K562 (cell line): ENCODE measurements around the gene METAP1D. TPM values are rescaled to one million over a fixed set of nuclear protein-coding genes. Genes with fewer than 3 reads are reported as not detected.
A peak's percentile ranks its signal among the peaks of the same experiment; 100 is the strongest.
"Not testable (repeated sequence)": the region's sequence is repeated elsewhere in the genome, so short reads cannot be mapped to it uniquely, and the experiment has no call there.

ENCODE experiments used
- ATAC-seq: fragments of 200-7000 bp; cut with Tn5 transposase; 3 replicates; pipeline ENCODE4 v1.9.1; 2020; ENCODE audit warnings: moderate library complexity
- BruUV-seq: library from RNA; stranded (reverse); fragments of 400-500 nt; replicated peaks from 2 replicates; lab custom pipeline; 2021; lab: Mats Ljungman, UMichigan
- CTCF ChIA-PET: fragments of 300-600 bp; formaldehyde crosslinking; extraction: SDS; loops from one replicate; lab custom pipeline; 2021; ENCODE audit warnings: low intra/inter-chr PET ratio; lab: Yijun Ruan, JAX
- POLR2A ChIA-PET: fragments of 300-600, 350-650 bp; sonication (Branson Sonifier 250); formaldehyde crosslinking; extraction: SDS; loops from one replicate; lab custom pipeline; 2021; ENCODE audit warnings: antibody characterized with exemption, inconsistent platforms; lab: Yijun Ruan, JAX
- DNase-seq, 4 experiments: peaks; one replicate each; pipeline versions ENCODE4 v3.0.0 to v3.0.0-alpha.2; 2011 to 2018; ENCODE audit warnings: low spot score in 3 of 4, mixed read lengths in 3 of 4; ENCODE audit errors: extremely low read depth in 1 of 4
- FAIRE-seq: peaks from 2 replicates; lab custom pipeline; 2011; peaks lifted over from hg19 to GRCh38; lab: Jason Lieb, UNC
- H2AFZ ChIP-seq: 2 replicates; pipeline ENCODE4 v1.6.0; 2011; ENCODE audit warnings: low read depth, low read length, control low read depth, inconsistent platforms
- H3K27ac ChIP-seq: fragments of 200-600 bp; 3 replicates; pipeline ENCODE4 v1.8.0; 2011; ENCODE audit warnings: low read depth, mild to moderate bottlenecking, control low read depth, inconsistent platforms, low read length, moderate library complexity, mixed read lengths; ENCODE audit errors: extremely low read depth
- H3K27me3 ChIP-seq, 2 experiments: fragments of 300-600 bp in 1 of 2; 2 replicates in 1 of 2; 3 replicates in 1 of 2; pipeline versions ENCODE4 v1.6.0 to v1.8.0; 2011; ENCODE audit warnings: inconsistent platforms in 2 of 2, low read length in 2 of 2, mild to moderate bottlenecking in 1 of 2, mixed read lengths in 1 of 2, moderate library complexity in 1 of 2; ENCODE audit not compliant: control insufficient read depth in 2 of 2, insufficient read depth in 2 of 2
- H3K36me3 ChIP-seq: fragments of 300-600 bp; 3 replicates; pipeline ENCODE4 v1.8.0; 2011; ENCODE audit warnings: mild to moderate bottlenecking, low read length, inconsistent platforms; ENCODE audit not compliant: control insufficient read depth, insufficient read depth
- H3K4me1 ChIP-seq, 2 experiments: fragments of 200-600 bp in 1 of 2; replicated peaks in 1 of 2; 2 replicates in 1 of 2; 3 replicates in 1 of 2; pipeline versions ENCODE4 v1.5.1 to v1.8.0; 2011; ENCODE audit warnings: inconsistent platforms in 2 of 2, low read length in 2 of 2, mild to moderate bottlenecking in 1 of 2, mixed read lengths in 1 of 2, moderate library complexity in 1 of 2; ENCODE audit not compliant: control insufficient read depth in 2 of 2, insufficient read depth in 2 of 2
- H3K4me2 ChIP-seq: 2 replicates; pipeline ENCODE4 v1.6.1; 2011; ENCODE audit warnings: low read length, control low read depth, inconsistent platforms, mixed read lengths; ENCODE audit not compliant: insufficient read depth
- H3K4me3 ChIP-seq: fragments of 200-600 bp; sonication (generic), shearing (Covaris generic); 2 replicates; pipeline ENCODE4 v1.5.1; 2016; ENCODE audit warnings: control low read depth, inconsistent platforms
- H3K79me2 ChIP-seq: fragments of 200-600 bp; 3 replicates; pipeline ENCODE4 v1.8.0; 2011; ENCODE audit warnings: low read length, inconsistent platforms; ENCODE audit not compliant: control insufficient read depth, insufficient read depth
- H3K9ac ChIP-seq, 2 experiments: 2 replicates each; pipeline versions ENCODE4 v1.6.0 to v1.6.1; 2011; ENCODE audit warnings: low read depth in 2 of 2, low read length in 2 of 2, control low read depth in 1 of 2, inconsistent platforms in 1 of 2, mild to moderate bottlenecking in 1 of 2, mixed read lengths in 1 of 2; ENCODE audit not compliant: insufficient read depth in 1 of 2
- H3K9me1 ChIP-seq: one replicate; pipeline ENCODE4 v1.6.0; 2011; ENCODE audit warnings: inconsistent platforms, mild to moderate bottlenecking, low read length, moderate library complexity; ENCODE audit not compliant: control insufficient read depth, insufficient read depth
- H3K9me3 ChIP-seq: replicated peaks from 2 replicates; pipeline ENCODE4 v1.5.1; 2011; ENCODE audit warnings: low read depth, low read length, inconsistent platforms; ENCODE audit not compliant: control insufficient read depth, insufficient read depth
- H4K20me1 ChIP-seq: replicated peaks from 2 replicates; pipeline ENCODE4 v1.6.1; 2011; ENCODE audit warnings: low read length, inconsistent platforms, mixed read lengths; ENCODE audit not compliant: control insufficient read depth, insufficient read depth
- BCOR ChIP-seq: fragments of 450-650 bp; IDR thresholded peaks from 2 replicates; pipeline ENCODE4 v1.6.1; 2016
- DNMT1 ChIP-seq: fragments of 450-650 bp; IDR thresholded peaks from 2 replicates; pipeline ENCODE4 v1.6.1; 2016; ENCODE audit warnings: antibody characterized with exemption, mild to moderate bottlenecking
- ETV1 ChIP-seq: fragments of 450-650 bp; conservative IDR thresholded peaks from 2 replicates; pipeline ENCODE4 v1.6.1; 2016; ENCODE audit warnings: missing genetic modification characterization, control low read depth, low read depth, missing compliant biosample characterization
- RBM25 ChIP-seq: fragments of 200-400 bp; formaldehyde crosslinking; IDR thresholded peaks from 2 replicates; pipeline ENCODE4 v1.6.1; 2018; ENCODE audit warnings: low read length, low read depth, moderate library complexity; ENCODE audit not compliant: severe bottlenecking
- WHSC1 ChIP-seq: IDR thresholded peaks from one replicate; pipeline ENCODE4 v1.6.1; 2012; ENCODE audit warnings: low read length, control low read depth, inconsistent platforms
- WGBS: fragments of 100-300 bp; shearing (Covaris generic); methylation state at CpG from one replicate; pipeline ENCODE4 v1.1.6; 2016; ENCODE audit warnings: low coverage, mixed read lengths; ENCODE audit not compliant: insufficient coverage; ENCODE audit errors: missing lambda C conversion rate; 5-methylcytosine and 5-hydroxymethylcytosine counted together
- in situ Hi-C: fragments of 300-500 bp; cut with MboI; formaldehyde crosslinking; loops from 4 replicates; pipeline ENCODE4 v1.15.0; 2018; ENCODE audit warnings: inconsistent platforms, mixed read lengths
- intact Hi-C: fragments of 100-400 bp; cut with micrococcal nuclease; formaldehyde crosslinking; loops from 2 replicates; pipeline ENCODE4 v1.14.2; 2022
- polyA plus RNA-seq, 8 experiments: library from polyadenylated mRNA; depleted of rRNA in 4 of 8; stranded (reverse) in 5 of 8; unstranded in 3 of 8; fragments of >200 nt; fragmentation: Nextera tagmentation in 2 of 8; fragmentation: Illumina TruSeq in 1 of 8; extraction: Ambion mirVana in 2 of 8; extraction: Trizol in 1 of 8; gene quantifications; 2 replicates each; pipeline versions ENCODE4 v1.2.1 to v1.2.3, GENCODE V29; 2011 to 2014; ENCODE audit warnings: inconsistent platforms in 1 of 8, missing spikeins in 1 of 8
- total RNA-seq, 7 experiments: library from RNA; depleted of rRNA in 6 of 7; stranded (reverse); fragments of >200 nt in 6 of 7; fragmentation: Illumina TruSeq in 2 of 7; extraction: Trizol in 2 of 7; gene quantifications; 2 replicates each; pipeline versions ENCODE4 v1.2.1 to v1.2.3, GENCODE V29; 2011 to 2021; ENCODE audit warnings: low replicate concordance in 1 of 7

The METAP1D gene
- total and polyA plus RNA-seq, 9 of the 15 experiments (the other 6 are each of a cell fraction or from before 2014, with no cell fraction given): 8.0 to 23.4 (median 15.7) TPM

DNA sequence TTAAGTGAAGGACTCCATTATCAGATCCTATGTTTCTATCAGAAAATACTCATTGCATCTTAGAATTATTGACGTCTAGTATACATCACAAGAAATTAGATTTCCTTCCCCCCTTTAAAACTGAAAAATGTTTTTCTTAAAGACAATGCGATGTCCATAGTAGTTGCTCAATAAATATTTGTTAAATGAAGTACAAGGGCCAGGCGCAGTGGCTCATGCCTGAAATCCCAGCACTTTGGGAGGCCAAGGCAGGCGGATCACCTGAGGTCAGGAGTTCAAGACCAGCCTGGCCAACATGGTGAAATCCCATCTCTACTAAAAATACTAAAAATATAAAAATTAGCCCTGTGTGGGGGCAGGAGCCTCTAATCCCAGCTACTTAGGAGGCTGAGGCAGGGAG is 68.2 kb downstream of the METAP1D start:
- POLR2A ChIA-PET: interaction anchor here (1.8 kb wide), 1 partner anchor 10 kb away, joined by 8 read pairs; no protein-coding TSS in a partner anchor
- H4K20me1 ChIP-seq, BruUV-seq, ATAC-seq, H3K79me2 ChIP-seq, H2AFZ ChIP-seq, H3K27me3 ChIP-seq, H3K4me3 ChIP-seq, H3K36me3 ChIP-seq, CTCF ChIA-PET, H3K4me2 ChIP-seq, H3K9me1 ChIP-seq, FAIRE-seq, intact Hi-C loops, H3K27ac ChIP-seq, H3K9me3 ChIP-seq, H3K9ac ChIP-seq, DNase-seq, in situ Hi-C loops: not testable (repeated sequence)
- peak; percentile 54; the same call in 1 of the 2 replicates for TF ChIP-seq BCOR
- peak; percentile 50 for TF ChIP-seq RBM25
- peaks cover 4 to 22% of the 10 kb centered on the region in 2 experiments; a peak in 4 of 5 replicates for H3K4me1 ChIP-seq
- 81% methylated on average over 4 of the region's 4 CpGs for WGBS

DNA sequence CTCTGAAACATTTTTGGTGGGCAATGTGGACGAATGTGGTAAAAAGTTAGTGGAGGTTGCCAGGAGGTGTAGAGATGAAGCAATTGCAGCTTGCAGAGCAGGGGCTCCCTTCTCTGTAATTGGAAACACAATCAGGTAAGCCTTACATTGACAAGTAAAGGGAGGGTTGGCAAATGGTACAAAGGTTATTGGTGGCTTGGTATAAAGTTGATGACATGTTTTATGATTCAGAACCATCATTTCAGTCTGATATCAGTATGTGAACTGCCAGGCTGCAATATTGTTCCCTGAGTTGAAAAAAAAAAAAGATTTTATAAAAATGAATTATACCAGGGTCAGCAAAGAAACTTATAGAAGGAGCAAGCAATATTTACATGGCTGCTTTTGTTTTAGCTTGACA is 71.2 kb downstream of the METAP1D start:
- H3K9me3 ChIP-seq: no peaks in the 10 kb centered on the region
- no peaks in the 10 kb centered on the region for H4K20me1 ChIP-seq
- no peaks in the 10 kb centered on the region for H3K79me2 ChIP-seq
- no peaks in the 10 kb centered on the region for H3K36me3 ChIP-seq
- in situ Hi-C loops: no loop called here
- no peak for TF ChIP-seq WHSC1
- no peak for TF ChIP-seq RBM25
- TF ChIP-seq DNMT1: no peak
- no peak for TF ChIP-seq ETV1
- 57% methylated on average over 1 of the region's 1 CpG for WGBS
- H3K4me3 ChIP-seq: no peak overlapping the region
- H3K4me2 ChIP-seq: no peak overlapping the region
- intact Hi-C loops: no loop called here
- H3K27me3 ChIP-seq: no peaks in the 10 kb centered on the region
- no peak overlapping the region for H3K9ac ChIP-seq
- ATAC-seq (no peak), FAIRE-seq (no peak), DNase-seq (no peak)
- H3K27ac ChIP-seq: no peak overlapping the region
- no peak overlapping the region for H2AFZ ChIP-seq
- ChIA-PET POLR2A (no interaction called here), CTCF (no interaction called here)
- no TSS peak for BruUV-seq
- peaks cover 0 to 9% of the 10 kb centered on the region in 2 experiments; a peak in 3 of 5 replicates for H3K4me1 ChIP-seq
- no peaks in the 10 kb centered on the region for H3K9me1 ChIP-seq
